HG03095 (cell line): ENCODE data around the gene OOSP1.
"Not testable (repeated sequence)": the region's sequence is repeated elsewhere in the genome, so short reads cannot be mapped to it uniquely, and the experiment has no call there.

Experiments used
- ATAC-seq: cut with Tn5 transposase; IDR thresholded peaks from one replicate; pipeline ENCODE4 v1.9.1; 2021; ENCODE audit warnings: moderate library complexity; ENCODE audit not compliant: unreplicated experiment

The OOSP1 gene

DNA sequence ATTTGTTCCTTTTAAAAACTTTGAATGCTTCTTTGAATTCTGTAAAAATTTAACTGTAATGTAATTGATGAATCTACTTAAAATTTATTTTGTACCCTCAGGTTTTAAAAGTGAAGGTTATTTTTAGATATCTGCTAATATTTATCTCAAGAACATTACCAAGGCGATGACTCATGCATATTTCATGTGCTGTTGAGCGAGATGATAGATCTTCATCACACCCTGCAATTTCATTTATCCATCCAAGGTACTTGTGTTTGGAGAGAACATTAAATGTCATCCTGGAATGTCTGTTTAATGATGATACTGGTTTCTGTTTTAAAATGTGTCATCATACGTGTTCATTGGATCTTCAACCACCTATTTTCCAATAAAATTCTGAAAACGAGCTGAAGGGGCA is 18.9 kb downstream of the OOSP1 start:
- ATAC-seq = no peak

DNA sequence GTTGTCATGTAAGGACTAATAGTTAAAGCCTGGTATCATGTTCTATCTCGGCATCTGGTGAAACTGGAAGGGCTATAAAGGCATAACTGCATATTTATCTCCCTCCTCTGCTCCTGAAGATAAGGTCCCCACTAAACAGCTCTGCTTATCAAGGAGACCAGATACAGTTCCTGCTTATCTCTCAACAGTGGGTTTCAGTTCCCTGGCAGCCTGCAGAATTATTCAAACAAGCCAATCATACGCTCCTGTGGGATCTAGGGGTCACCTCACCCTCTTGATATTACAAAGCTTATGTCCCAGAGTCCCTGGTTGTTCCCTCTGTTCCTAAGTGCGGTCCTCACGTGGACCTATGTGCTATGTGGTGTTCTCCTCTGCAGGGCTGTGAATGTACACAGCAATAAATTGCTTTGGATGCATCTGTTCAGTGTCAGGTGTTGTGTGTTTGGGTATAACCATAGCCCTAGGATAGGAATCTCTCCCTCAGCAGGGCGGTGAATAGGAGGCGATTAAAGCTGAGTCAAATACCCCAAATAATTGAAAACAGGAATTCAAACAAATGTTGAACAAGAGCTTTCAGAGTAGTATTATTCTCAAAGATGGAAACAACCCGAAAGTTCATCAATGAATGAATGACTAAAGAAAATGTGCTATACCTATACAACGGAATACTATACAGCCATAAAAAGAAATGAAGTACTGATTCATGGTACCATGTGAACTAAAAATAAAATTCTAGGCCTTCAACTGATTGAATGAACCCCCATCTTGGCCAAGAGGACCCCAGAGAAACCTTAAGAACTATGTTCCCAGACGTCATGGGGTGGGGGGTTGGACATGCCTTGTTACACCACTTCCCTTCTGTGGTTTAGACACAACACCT is 22.5 kb downstream of the OOSP1 start:
- no peak for ATAC-seq

GRCh38 chr11:59962107-59962482 is 23.9 kb downstream of the OOSP1 start:
- no peak for ATAC-seq

GRCh38 chr11:59963733-59964132 is 25.5 kb downstream of the OOSP1 start, which contains the start of gene OOSP4A:
Gene OOSP4A, plus strand, starts transcription at chr11:59964033. Its CDS starts 0 bp downstream, at chr11:59964033.
- no peak for ATAC-seq

DNA sequence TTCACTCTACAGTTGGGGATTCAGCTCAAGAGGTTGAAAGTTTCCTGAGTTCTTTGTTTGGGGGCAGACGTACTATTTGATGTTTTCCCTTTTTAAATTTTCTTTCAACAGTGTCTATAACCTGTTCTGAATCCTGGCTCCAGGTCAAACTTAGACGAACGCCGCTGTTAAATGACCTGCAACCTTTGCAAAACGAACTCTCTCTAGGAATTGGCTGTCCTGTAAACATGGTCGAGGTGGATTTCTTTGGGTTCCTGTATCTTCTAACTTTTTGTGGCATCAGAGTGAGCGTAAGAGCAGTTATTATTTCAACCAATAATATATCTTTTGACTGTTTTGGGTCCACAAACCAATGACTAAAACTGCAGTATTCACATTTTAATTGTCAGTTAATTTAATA is 27.2 kb downstream of the OOSP1 start:
- ATAC-seq = no peak

DNA sequence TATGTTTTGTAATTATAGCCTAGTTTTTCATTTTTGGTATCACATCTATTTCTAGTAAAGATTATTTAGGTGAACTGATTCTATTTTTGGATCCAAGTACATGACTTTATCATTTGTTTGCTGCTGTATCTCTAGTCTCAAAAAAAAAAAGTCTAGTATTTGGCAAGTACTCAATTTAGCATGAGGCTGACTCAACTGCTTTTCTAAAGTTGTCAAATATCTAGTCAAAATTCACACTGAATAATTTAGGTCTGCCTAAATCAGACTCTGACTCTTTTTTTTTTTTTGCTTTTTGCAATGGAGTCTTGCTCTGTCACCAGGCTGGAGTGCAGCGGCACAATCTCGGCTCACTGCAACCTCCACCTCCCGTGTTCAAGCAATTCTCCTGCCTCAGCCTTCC is 28.0 kb downstream of the OOSP1 start:
- no peak for ATAC-seq

GRCh38 chr11:59967677-59968394 is 29.6 kb downstream of the OOSP1 start:
- ATAC-seq = no peak

- ATAC-seq = no peak
Measured at GRCh38 chr11:59968395-59968783, 30.2 kb downstream of the OOSP1 start.

GRCh38 chr11:59973097-59973496 is 34.9 kb downstream of the OOSP1 start:
- ATAC-seq = no peak

- no peak for ATAC-seq
Measured at GRCh38 chr11:59981106-59981770, 43.0 kb downstream of the OOSP1 start.

DNA sequence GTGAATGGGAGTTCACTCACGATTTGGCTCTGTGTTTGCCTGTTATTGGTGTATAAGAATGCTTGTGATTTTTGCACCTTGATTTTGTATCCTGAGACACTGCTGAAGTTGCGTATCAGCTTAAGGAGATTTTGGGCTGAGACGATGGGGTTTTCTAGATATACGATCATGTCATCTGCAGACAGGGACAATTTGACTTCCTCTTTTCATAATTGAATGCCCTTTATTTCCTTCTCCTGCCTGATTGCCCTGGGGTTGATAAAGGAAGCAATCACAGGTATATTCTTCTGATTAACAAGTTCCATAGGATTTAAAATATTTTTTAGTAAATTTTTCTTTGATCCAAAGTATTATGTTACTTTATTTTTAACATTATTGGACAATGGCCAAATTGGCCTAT is 43.8 kb downstream of the OOSP1 start:
- ATAC-seq = not testable (repeated sequence)

DNA sequence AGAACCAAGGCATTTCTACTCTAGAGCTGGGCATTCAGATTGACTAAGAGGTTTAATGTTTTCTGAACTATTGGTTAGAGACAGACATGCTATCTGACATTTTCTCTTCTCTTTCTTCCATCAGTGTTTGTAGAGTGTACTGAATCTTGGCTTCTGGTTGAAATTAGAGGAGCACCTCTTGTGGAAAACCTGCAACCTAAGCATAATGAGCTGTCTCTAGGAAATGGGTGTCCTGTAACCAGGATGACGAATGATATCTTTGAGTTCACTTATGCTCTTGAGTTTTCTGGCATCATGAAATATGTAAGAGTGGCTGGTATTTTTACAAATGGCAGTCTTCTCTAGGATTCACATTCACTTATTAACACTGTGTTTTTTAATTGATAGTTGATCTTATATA is 45.0 kb downstream of the OOSP1 start:
- no peak for ATAC-seq

DNA sequence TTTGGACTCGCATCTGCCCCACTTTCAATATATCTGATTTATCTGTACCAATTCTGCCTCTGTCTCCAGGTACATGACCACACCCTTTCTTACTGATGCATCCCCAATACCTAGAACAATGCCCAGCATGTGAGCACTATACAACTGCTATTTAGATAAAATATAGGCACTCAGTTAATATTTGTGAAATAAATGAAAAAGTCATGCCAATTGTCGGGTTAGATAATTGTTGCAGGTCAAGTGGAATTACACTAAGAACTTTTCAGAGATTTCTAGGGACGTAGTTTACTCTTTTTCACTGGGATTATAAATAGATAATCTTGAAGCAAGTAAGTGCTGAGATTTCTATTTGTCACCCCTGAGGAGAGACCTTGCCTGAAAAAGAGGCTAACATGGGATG is 46.1 kb downstream of the OOSP1 start:
- no peak for ATAC-seq

- ATAC-seq = no peak
Measured at GRCh38 chr11:59990421-59990820, 52.2 kb downstream of the OOSP1 start.

GRCh38 chr11:59992425-59992824 is 54.2 kb downstream of the OOSP1 start:
- no peak for ATAC-seq

GRCh38 chr11:59997800-59998199 is 59.6 kb downstream of the OOSP1 start:
- ATAC-seq = no peak

DNA sequence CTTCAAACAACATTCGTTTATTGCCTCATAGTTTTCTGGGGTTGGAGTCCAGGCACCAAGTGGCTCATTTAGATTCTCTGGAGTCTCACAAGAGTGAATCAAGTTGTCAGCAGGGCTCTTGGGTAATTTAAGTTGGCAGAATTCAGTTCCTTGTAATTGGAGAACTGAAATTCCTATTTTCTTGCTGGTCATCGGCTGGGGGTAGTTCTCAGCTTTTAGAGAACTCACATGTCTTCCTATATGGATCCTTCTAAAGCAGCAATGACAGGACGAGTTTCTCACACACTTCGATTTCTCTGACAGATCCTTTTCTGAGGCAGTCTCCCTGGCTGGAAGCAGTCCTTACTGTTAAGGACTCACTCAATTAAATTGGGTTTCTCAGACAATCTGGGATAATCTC is 61.5 kb downstream of the OOSP1 start:
- ATAC-seq = no peak

- no peak for ATAC-seq
Measured at GRCh38 chr11:60003729-60004128, 65.5 kb downstream of the OOSP1 start.

- no peak for ATAC-seq
Measured at GRCh38 chr11:60005360-60005759, 67.1 kb downstream of the OOSP1 start.
